Ovary (tissue), 9 donors: Measurements from ENCODE around the gene DAPP1. TPM values are rescaled to one million over a fixed set of nuclear protein-coding genes. Genes with fewer than 3 reads are reported as not detected.

Source experiments
- DNase-seq, 5 donors: peaks; one replicate each; pipeline ENCODE4 v3.0.0-alpha.2; 2019 to 2020
- H3K27ac ChIP-seq, 2 donors: fragments of 200-600 bp; one replicate each; pipeline versions ENCODE4 v1.5.1 to v1.8.0; 2019 to 2022
- H3K27me3 ChIP-seq: fragments of 200-600 bp; one replicate; pipeline ENCODE4 v1.8.0; 2022
- H3K36me3 ChIP-seq: fragments of 200-600 bp; sonication (generic); one replicate; pipeline ENCODE4 v1.5.1; 2019
- H3K4me1 ChIP-seq: one replicate; pipeline ENCODE4 v1.8.1; 2013; ENCODE audit warnings: mild to moderate bottlenecking, moderate library complexity; ENCODE audit not compliant: insufficient read depth
- H3K4me3 ChIP-seq: fragments of 200-600 bp; sonication (generic); one replicate; pipeline ENCODE4 v1.5.1; 2017
- H3K9me3 ChIP-seq, 2 donors: fragments of 200-600 bp in 1 of 2; sonication (generic) in 1 of 2; one replicate each; pipeline versions ENCODE4 v1.5.1 to v1.8.1; 2013 to 2019; ENCODE audit warnings: mild to moderate bottlenecking in 1 of 2, moderate library complexity in 1 of 2
- CTCF ChIP-seq, 3 donors: fragments of 450-650 bp in 2 of 3; fragments of 200-600 bp in 1 of 3; IDR thresholded peaks; one replicate each; pipeline versions ENCODE4 v1.5.1 to v1.8.0; 2016 to 2022; ENCODE audit warnings: antibody characterized with exemption in 3 of 3, mild to moderate bottlenecking in 1 of 3
- EP300 ChIP-seq: sonication (generic); formaldehyde crosslinking; IDR thresholded peaks from one replicate; pipeline ENCODE4 v1.6.1; 2017; ENCODE audit warnings: antibody characterized with exemption
- POLR2A ChIP-seq: fragments of 450-650 bp; IDR thresholded peaks from one replicate; pipeline ENCODE4 v1.6.1; 2017; ENCODE audit warnings: antibody characterized with exemption, mild to moderate bottlenecking, moderate library complexity
- WGBS, 3 donors: extraction: QIAGEN DNeasy Blood & Tissue Kit in 1 of 3; methylation state at CpG; one replicate each; pipeline versions ENCODE4 v1.1.5 to v1.1.7; 2013 to 2017; 5-methylcytosine and 5-hydroxymethylcytosine counted together
- intact Hi-C, 4 donors: fragments of 100-400 bp; cut with DNase I; formaldehyde crosslinking; loops; one replicate each; pipeline versions ENCODE4 v1.11.0 to v1.15.1; 2022 to 2023
- polyA plus RNA-seq, 2 donors: library from polyadenylated mRNA; stranded (reverse); fragments of 200-250 nt in 1 of 2; fragments of 350-450 nt in 1 of 2; fragmentation: Illumina TruSeq in 1 of 2; extraction: RNeasy Lipid Tissue Mini Kit (QIAGEN cat#74804) in 1 of 2; gene quantifications; one replicate each; pipeline ENCODE4 v1.2.3, GENCODE V29; 2013 to 2014
- total RNA-seq, 7 donors: library from RNA; depleted of rRNA in 2 of 7; stranded (reverse); fragments of >200 nt in 2 of 7; fragmentation: NEBNext Ultra II Directional in 3 of 7; extraction: Animal tissue kit (Norgen Biotek cat#: 25700) in 3 of 7; gene quantifications; one replicate each; pipeline versions ENCODE4 v1.1.0 to v1.2.4, GENCODE V29; 2016 to 2023
- donor health status: DM: no; HTN: no; CAD: no; lungs with moderate emphysema.
- donor health status: DM: no; HTN: no; CAD: no.
- donor health status: Bipolar disorder and iron deficiency.
- donor health status: DM: yes; HTN: yes; CAD: no.
- donor health status: DM: no; HTN: no; CAD: no.
- donor health status: DM: yes; HTN: yes; CAD: no.

Gene DAPP1
- total and polyA plus RNA-seq, 9 donors: 0.34 to 4.1 (median 0.65) TPM

DNA sequence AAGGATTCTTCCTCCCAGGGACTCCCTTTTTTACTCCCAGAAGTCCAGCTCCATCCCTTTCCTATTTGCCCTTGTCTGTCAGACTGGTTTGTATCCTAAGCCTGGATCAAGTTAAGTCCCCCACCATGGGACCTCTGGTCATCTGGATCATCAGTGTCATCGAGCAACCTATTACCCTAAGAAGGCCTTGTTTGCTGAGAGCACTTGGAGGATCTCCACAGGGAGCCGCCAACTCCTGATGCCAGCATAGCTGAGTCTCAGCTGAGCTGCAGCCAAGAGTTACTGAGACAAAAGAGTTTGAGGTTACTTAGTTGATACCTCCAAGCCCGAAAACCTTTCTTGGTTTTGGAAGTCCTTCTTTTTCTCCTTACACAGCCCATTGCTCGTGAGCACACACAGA, 10.1 kb upstream of the DAPP1 start:
- no peaks in the 10 kb centered on the region for H3K9me3 ChIP-seq
- no peaks in the 10 kb centered on the region for H3K36me3 ChIP-seq
- no peak for DNase-seq
- intact Hi-C loops: no loop called here
- no peak for TF ChIP-seq EP300
- TF ChIP-seq CTCF (IDR thresholded peaks at IDR 0.05): no peak
- TF ChIP-seq POLR2A: no peak
- no peaks in the 10 kb centered on the region for H3K27me3 ChIP-seq
- 69 to 91% (median 76%) methylated on average over 4 of the region's 4 CpGs for WGBS, 3 donors
- H3K27ac ChIP-seq: no peak overlapping the region
- H3K4me3 ChIP-seq: no peak overlapping the region
- no peaks in the 10 kb centered on the region for H3K4me1 ChIP-seq

DNA sequence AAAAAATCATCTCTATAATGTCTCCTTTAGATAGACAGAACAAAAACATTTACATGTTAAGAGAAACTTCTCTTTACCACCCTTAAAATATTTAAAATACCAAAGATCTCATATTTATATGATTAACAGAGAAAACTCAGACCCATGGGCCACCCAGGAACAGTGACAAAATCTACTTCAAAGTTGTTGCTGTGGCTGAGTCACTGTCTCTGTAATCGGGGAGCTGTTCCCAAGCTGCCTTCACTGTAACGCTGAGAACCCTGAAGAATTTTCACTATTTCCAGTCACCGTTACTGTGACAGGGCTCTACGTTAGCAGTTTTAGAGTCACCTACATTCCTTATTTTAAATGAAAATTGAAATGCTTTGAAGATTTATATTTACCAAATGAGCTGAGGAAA, 9.0 kb upstream of the DAPP1 start:
- Histone ChIP-seq H3K36me3 (no peaks in the 10 kb centered on the region), H3K9me3 (no peaks in the 10 kb centered on the region), H3K27ac (no peak overlapping the region), H3K4me3 (no peak overlapping the region), H3K4me1 (no peaks in the 10 kb centered on the region), H3K27me3 (no peaks in the 10 kb centered on the region)
- 77 to 85% (median 80%) methylated on average over 4 of the region's 4 CpGs for WGBS, 3 donors
- intact Hi-C loops: no loop called here
- DNase-seq: no peak
- no peak for TF ChIP-seq CTCF (IDR thresholded peaks at IDR 0.05)
- no peak for TF ChIP-seq POLR2A
- TF ChIP-seq EP300: no peak

DNA sequence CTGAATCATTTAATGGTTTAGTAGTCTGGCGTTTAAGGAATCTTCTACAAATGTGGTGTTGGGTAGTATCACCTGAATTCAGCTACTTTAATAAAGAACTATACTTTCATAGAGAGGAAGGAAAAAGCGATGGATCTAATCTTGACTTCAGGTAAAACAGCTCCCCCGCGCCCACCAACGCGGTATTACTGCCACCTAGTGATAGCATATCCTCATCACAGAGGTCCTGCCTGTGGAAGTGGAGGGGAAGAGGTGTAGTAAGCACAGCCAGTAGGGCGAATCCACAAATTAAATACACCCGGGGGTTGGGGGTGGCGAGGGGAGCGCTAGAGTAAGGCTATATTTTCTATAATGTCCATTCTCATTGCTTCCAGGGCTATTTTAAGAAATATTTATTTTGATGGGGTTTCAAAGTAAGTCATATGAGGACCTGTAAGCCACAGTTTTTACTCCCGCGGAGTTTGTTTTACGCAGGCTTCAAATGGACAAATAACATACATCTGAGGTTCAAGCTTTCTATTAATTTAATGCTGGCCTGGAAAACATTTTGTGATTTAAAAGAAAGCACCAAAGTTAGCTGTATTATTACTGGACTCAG, 8.3 kb upstream of the DAPP1 start:
- H3K4me3 ChIP-seq: no peak overlapping the region
- WGBS, 3 donors: 35 to 40% (median 40%) methylated on average over 13 of the region's 13 CpGs

DNA sequence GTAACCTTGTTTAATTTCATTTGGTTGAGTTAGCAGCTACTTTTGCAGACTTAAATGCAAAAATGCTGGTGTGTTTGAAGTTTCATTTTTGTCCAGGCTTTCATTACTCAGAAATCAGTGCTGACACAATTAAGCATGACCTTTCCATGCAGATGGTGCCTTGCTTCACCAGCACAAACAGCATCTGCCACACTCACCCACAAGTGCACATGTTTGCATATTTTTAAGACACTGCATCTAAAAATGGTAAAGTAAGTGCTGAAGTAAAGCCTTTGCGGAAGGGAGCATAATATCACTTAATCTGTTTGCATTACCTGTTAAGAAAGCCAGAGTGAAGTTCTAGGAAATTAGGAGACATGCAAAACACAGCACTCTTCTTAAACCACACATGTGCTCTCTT, 7.3 kb upstream of the DAPP1 start:
- H3K27me3 ChIP-seq: no peaks in the 10 kb centered on the region
- TF ChIP-seq POLR2A (no peak), EP300 (no peak), CTCF (IDR thresholded peaks at IDR 0.05) (no peak)
- intact Hi-C loops: no loop called here
- no peaks in the 10 kb centered on the region for H3K9me3 ChIP-seq
- H3K36me3 ChIP-seq: no peaks in the 10 kb centered on the region
- 64 to 81% (median 79%) methylated on average over 1 of the region's 1 CpG for WGBS, 3 donors
- H3K4me3 ChIP-seq: no peak overlapping the region
- H3K4me1 ChIP-seq: no peaks in the 10 kb centered on the region
- DNase-seq: no peak
- H3K27ac ChIP-seq: no peak overlapping the region

More for the DNA sequence above, 8.3 kb upstream of the DAPP1 start:
- Histone ChIP-seq H3K4me1 (no peaks in the 10 kb centered on the region), H3K27me3 (no peaks in the 10 kb centered on the region), H3K36me3 (no peaks in the 10 kb centered on the region), H3K9me3 (no peaks in the 10 kb centered on the region), H3K27ac (no peak overlapping the region)
- peak in 1 of 5 donors; percentile 30 for DNase-seq
- intact Hi-C loops: no loop called here
- TF ChIP-seq POLR2A (no peak), CTCF (IDR thresholded peaks at IDR 0.05) (peak in 1 of 3 donors; percentile 8)
